Measurements from ENCODE around the gene ELOA.
"Not testable (repeated sequence)": the region's sequence is repeated elsewhere in the genome, so short reads cannot be mapped to it uniquely, and the experiment has no call there.

The ELOA gene

DNA sequence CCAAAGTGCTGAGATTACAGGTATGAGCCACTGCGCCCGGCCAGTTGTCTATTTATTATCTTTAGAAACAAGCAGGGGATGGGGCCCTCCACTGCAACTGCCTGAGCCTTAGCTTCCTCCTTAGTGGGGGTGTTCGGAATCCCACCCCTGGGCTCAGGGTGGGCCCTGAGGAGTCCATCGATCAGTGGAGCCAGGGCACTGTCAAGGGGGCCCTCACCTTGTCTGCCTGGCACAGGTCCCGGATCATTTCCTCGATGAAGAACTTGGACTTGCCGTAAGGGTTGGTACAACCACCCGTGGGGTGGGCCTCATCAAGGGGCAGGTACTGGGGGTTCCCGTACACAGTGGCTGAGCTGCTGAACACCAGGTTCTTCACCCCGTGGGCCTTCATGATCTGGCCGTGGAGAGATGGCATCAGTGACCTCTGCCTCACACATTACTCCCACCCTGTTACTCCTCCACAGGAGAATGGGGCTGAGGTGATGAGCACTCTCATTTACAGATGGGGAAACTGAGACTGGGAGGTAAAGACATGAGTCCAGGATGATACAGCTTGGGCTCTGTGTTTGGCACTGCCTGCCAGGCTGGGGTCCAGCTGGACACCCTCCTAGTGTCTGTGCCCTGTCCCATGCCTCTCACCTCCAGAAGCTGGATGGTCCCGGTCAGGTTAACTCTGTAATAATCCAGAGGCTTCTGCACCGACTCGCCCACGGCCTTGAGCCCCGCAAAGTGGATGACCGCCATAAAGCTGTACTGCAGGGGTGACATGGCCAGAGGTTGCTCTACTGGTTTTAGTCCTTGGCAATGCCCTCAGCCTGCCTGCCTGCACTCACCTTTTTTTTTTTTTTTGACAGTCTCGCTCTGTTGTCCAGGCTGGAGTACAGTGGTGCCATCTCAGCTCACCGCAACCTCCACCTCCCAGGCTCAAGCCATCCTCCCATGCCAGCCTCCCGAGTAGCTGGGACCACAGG is 54.5 kb downstream of the ELOA start:
- H3K27me3 Mint-ChIP-seq (ENCODE audit: low read depth): no peaks in the 10 kb centered on the region
- H3K36me3 Mint-ChIP-seq (ENCODE audit: low read depth): peaks cover 15% of the 10 kb centered on the region
- no peak overlapping the region for H3K27ac Mint-ChIP-seq
- H3K4me1 Mint-ChIP-seq (ENCODE audit: low read depth): peaks cover 16% of the 10 kb centered on the region
- H3K9me3 Mint-ChIP-seq: no peaks in the 10 kb centered on the region
- no peak overlapping the region for H3K4me3 Mint-ChIP-seq

DNA sequence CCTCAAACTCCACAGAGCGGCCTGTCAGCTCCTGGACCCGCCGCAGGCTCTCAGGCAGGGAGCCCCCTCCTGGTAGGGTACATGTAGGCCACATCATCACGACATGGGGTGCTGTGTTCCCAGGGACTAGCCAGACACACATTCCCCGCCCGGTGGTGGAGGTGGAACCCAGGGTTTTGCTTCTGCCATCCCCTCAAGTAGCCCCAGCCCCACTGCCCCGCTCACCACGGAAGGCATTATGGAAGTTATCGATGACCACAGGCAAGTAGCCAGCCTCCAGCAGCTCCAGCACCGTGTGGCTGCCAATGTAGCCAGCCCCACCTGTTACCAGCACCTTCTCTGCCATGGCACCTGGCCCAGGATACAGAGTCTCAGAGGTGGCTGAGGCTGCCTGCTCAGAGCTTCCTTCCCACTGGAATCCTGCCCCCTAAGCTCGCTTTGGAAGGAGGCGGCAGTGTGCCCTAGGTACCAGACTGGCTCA is 55.4 kb downstream of the ELOA start:
- Mint-ChIP-seq H3K9me3 (no peaks in the 10 kb centered on the region), H3K36me3 (ENCODE audit: low read depth) (peaks cover 13% of the 10 kb centered on the region), H3K27ac (no peak overlapping the region), H3K4me3 (no peak overlapping the region), H3K27me3 (ENCODE audit: low read depth) (no peaks in the 10 kb centered on the region), H3K4me1 (ENCODE audit: low read depth) (peaks cover 16% of the 10 kb centered on the region)

DNA sequence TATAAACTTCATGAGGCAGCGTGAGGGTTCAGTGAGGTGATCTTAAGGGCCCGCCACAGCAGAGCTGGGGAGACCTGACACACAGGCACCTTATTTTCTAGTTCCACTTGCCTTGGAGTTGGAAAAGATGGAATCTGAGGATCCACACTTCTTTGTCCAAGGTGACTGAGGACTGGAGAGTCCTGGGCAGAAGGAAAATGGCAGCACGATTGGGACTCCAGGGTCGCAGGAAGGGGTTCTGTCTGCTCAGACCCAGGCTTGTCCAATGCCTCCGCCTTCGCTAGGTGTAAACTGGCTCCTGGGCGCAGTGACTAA is 55.9 kb downstream of the ELOA start:
- Mint-ChIP-seq H3K36me3 (ENCODE audit: low read depth) (peaks cover 14% of the 10 kb centered on the region), H3K27me3 (ENCODE audit: low read depth) (no peaks in the 10 kb centered on the region), H3K27ac (peak overlapping the region; percentile 41), H3K4me1 (ENCODE audit: low read depth) (peaks cover 16% of the 10 kb centered on the region), H3K9me3 (no peaks in the 10 kb centered on the region), H3K4me3 (peak overlapping the region; percentile 94)

DNA sequence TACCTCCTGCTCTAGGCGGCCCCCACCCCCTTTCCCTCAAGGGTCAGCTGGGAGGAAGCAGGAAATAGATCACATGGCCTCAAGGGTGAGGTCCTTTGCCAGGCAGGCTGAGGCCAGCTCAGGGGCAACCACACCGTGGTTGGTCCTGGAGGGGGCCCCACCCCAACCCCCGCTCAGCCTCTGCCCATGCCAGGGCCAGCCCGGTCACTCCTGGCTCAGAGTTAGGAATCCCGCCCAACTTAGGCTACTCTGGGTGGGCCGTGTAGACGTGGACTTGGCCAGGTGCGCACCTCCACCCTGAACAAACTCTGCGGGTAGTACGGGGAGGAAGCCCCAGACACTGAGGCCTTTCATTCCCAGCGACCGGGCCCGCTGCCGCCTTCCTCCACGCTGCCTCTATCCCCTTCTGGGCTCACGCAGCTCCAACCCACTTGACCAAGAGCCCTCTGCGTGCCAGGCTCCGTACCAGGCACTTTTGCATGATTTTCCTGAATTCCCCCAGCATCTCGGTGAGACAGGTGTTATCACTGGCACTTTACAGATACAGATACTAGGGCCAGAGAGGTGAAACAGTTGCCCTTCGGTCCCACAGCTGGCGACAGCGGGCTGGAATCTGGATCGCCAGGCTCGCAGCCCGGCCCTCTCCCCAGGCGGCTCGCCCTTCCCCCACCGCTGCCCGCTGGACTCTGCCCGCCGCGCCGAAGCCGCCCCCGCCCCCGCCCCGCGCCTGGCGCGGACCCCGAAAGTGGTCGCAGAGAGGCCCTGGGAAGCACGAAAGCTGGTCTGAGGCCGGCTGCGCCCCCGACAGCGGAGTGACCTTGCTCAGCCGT is 56.5 kb downstream of the ELOA start:
- peaks cover 19% of the 10 kb centered on the region for H3K36me3 Mint-ChIP-seq (ENCODE audit: low read depth)
- H3K27ac Mint-ChIP-seq: peak overlapping the region; percentile 93
- peaks cover 16% of the 10 kb centered on the region for H3K4me1 Mint-ChIP-seq (ENCODE audit: low read depth)
- no peaks in the 10 kb centered on the region for H3K27me3 Mint-ChIP-seq (ENCODE audit: low read depth)
- H3K4me3 Mint-ChIP-seq: peak overlapping the region; percentile 94
- no peaks in the 10 kb centered on the region for H3K9me3 Mint-ChIP-seq

DNA sequence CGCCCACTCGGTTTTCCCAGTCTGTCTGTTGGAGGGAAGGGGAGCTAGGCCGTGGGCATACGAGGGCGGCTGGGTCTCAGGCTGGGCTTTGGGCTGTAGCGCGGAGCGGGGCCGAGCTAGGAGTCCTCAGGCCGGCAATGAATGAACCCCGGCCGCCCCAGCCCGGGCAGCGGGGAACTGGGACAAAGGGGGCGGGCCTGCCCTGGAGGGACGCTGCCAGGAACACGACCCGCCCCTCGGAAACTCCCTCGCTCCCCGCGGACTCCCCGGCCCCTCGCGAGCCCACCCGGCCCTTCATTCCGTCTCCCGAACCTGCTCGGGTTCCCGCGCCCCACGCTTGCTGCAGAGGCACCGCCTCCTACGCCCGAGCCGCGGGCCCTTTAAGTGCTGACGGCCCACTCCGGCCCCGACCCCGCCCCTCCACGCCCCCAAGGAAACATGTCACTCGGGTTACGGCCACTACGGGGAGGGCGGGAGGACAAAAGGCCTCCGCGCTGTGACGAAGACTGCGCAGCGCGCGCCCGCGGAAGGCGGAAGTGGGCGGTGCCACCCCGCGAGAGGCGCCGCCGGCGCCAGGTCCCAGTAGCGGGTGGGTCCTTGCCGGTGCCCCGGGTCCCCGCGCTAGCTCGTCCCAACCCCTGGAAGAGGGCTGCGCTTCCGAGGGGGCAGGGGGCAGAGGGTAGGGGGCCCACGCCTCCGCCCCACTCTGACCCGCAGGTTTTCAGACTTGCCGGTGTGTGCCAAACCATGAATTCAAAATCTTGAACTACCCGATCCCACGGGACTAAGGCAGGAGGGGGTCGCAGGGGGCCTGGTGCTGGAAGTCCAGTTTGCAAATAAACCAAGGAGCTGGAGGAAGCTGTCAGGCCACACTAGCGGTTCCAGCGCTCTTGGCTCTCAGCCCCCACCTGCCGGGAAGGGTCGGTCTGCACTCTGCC is 57.4 kb downstream of the ELOA start, which contains the start of gene GALE:
Gene GALE, minus strand, starts transcription at position 355 of the 938 bp plus-strand sequence. CDS start 1,747 bp downstream, outside the sequence.
- peaks cover 14% of the 10 kb centered on the region for H3K4me1 Mint-ChIP-seq (ENCODE audit: low read depth)
- H3K9me3 Mint-ChIP-seq: no peaks in the 10 kb centered on the region
- peak within 1 kb of the TSS; percentile 93 for H3K27ac Mint-ChIP-seq
- H3K4me3 Mint-ChIP-seq: peak within 1 kb of the TSS; percentile 94
- H3K27me3 Mint-ChIP-seq (ENCODE audit: low read depth): no peaks in the 10 kb centered on the region
- H3K36me3 Mint-ChIP-seq (ENCODE audit: low read depth): peaks cover 19% of the 10 kb centered on the region

- no peaks in the 10 kb centered on the region for H3K9me3 Mint-ChIP-seq
- H3K4me1 Mint-ChIP-seq (ENCODE audit: low read depth): peaks cover 14% of the 10 kb centered on the region
- peak overlapping the region; percentile 94 for H3K4me3 Mint-ChIP-seq
- no peaks in the 10 kb centered on the region for H3K27me3 Mint-ChIP-seq (ENCODE audit: low read depth)
- peak overlapping the region; percentile 86 for H3K27ac Mint-ChIP-seq
- H3K36me3 Mint-ChIP-seq (ENCODE audit: low read depth): peaks cover 19% of the 10 kb centered on the region
These were observed 58.1 kb downstream of the ELOA start for GRCh38 chr1:23801338-23801748.

- H3K4me1 Mint-ChIP-seq (ENCODE audit: low read depth): peaks cover 14% of the 10 kb centered on the region
- peak overlapping the region; percentile 13 for H3K4me3 Mint-ChIP-seq
- H3K27ac Mint-ChIP-seq: peak overlapping the region; percentile 68
- H3K27me3 Mint-ChIP-seq (ENCODE audit: low read depth): no peaks in the 10 kb centered on the region
- H3K36me3 Mint-ChIP-seq (ENCODE audit: low read depth): peaks cover 15% of the 10 kb centered on the region
- no peaks in the 10 kb centered on the region for H3K9me3 Mint-ChIP-seq
These were observed 58.6 kb downstream of the ELOA start for GRCh38 chr1:23801876-23802275.

GRCh38 chr1:23802809-23803342 is 59.6 kb downstream of the ELOA start:
- H3K4me1 Mint-ChIP-seq (ENCODE audit: low read depth): peaks cover 14% of the 10 kb centered on the region
- H3K36me3 Mint-ChIP-seq (ENCODE audit: low read depth): peaks cover 14% of the 10 kb centered on the region
- H3K27me3 Mint-ChIP-seq (ENCODE audit: low read depth); H3K9me3 Mint-ChIP-seq: not testable (repeated sequence)
- peak overlapping the region; percentile 41 for H3K27ac Mint-ChIP-seq
- H3K4me3 Mint-ChIP-seq: peak overlapping the region; percentile 25

GRCh38 chr1:23803674-23804073 is 60.4 kb downstream of the ELOA start:
- H3K27me3 Mint-ChIP-seq (ENCODE audit: low read depth): no peaks in the 10 kb centered on the region
- H3K4me3 Mint-ChIP-seq: no peak overlapping the region
- peaks cover 14% of the 10 kb centered on the region for H3K4me1 Mint-ChIP-seq (ENCODE audit: low read depth)
- H3K9me3 Mint-ChIP-seq: no peaks in the 10 kb centered on the region
- peaks cover 12% of the 10 kb centered on the region for H3K36me3 Mint-ChIP-seq (ENCODE audit: low read depth)
- H3K27ac Mint-ChIP-seq: no peak overlapping the region

GRCh38 chr1:23804183-23804835 is 61.0 kb downstream of the ELOA start:
- Mint-ChIP-seq H3K27ac (no peak overlapping the region), H3K9me3 (no peaks in the 10 kb centered on the region), H3K4me1 (ENCODE audit: low read depth) (peaks cover 10% of the 10 kb centered on the region), H3K36me3 (ENCODE audit: low read depth) (peaks cover 11% of the 10 kb centered on the region), H3K4me3 (no peak overlapping the region), H3K27me3 (ENCODE audit: low read depth) (no peaks in the 10 kb centered on the region)

- no peak overlapping the region for H3K4me3 Mint-ChIP-seq
- H3K27ac Mint-ChIP-seq: no peak overlapping the region
- no peaks in the 10 kb centered on the region for H3K9me3 Mint-ChIP-seq
- no peaks in the 10 kb centered on the region for H3K27me3 Mint-ChIP-seq (ENCODE audit: low read depth)
- peaks cover 11% of the 10 kb centered on the region for H3K36me3 Mint-ChIP-seq (ENCODE audit: low read depth)
- peaks cover 8% of the 10 kb centered on the region for H3K4me1 Mint-ChIP-seq (ENCODE audit: low read depth)
These were observed 61.8 kb downstream of the ELOA start for GRCh38 chr1:23805025-23805424.

DNA sequence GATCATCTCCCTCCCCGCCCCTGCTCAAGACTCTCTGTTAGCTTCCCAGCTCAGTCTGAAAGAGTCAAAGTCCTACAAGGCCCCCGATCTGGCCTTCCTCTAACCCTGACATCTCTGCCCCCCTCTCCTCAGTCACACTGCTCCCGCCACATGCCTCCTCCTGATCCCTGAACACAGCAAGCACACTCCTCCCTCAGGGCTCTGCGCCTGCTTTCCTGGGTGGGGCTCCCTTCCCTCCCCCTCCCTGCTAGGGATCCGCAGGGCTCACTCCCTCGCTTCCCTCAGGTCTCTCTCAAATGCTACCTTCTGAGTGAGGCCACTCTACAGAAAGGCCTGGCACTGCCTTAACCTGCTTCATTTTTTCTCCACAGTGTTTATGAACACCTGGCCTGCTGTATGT is 63.0 kb downstream of the ELOA start:
- Mint-ChIP-seq H3K4me3 (no peak overlapping the region), H3K27me3 (ENCODE audit: low read depth) (no peaks in the 10 kb centered on the region), H3K27ac (no peak overlapping the region)

DNA sequence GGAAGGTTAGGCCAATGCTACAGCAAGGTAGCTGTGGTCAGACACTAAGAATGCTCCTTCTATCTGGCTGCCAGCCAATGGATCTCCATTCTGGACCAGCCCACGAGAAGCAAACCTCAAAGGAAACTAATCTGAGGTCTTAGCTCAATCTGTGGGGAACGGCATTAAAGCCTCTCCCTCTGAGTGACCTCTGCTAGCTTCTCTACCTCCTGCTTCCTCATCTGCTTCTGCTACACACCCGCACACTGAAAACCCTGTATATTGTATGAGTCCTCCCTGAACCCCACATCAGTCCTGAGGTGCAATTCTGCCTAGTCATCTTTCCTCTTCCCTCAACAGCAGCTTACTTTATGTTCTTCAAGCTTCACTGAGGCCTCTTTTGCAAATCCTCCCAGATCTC is 64.2 kb downstream of the ELOA start:
- Mint-ChIP-seq H3K27ac (no peak overlapping the region), H3K9me3 (no peaks in the 10 kb centered on the region), H3K36me3 (ENCODE audit: low read depth) (peaks cover 14% of the 10 kb centered on the region), H3K27me3 (ENCODE audit: low read depth) (no peaks in the 10 kb centered on the region), H3K4me3 (no peak overlapping the region), H3K4me1 (ENCODE audit: low read depth) (peaks cover 9% of the 10 kb centered on the region)

More for the DNA sequence above, 63.0 kb downstream of the ELOA start:
- Mint-ChIP-seq H3K36me3 (ENCODE audit: low read depth) (peaks cover 14% of the 10 kb centered on the region), H3K4me1 (ENCODE audit: low read depth) (peaks cover 11% of the 10 kb centered on the region), H3K9me3 (no peaks in the 10 kb centered on the region)
